ENCODE data around the gene SDC3. TPM values are rescaled to one million over a fixed set of nuclear protein-coding genes. Genes with fewer than 3 reads are reported as not detected.

Gene SDC3
- total RNA-seq, 1 donor from 2014 or later, result 36.4 TPM

- H3K36me3 ChIP-seq (ENCODE audit: control insufficient read depth, insufficient read depth, low read length), result no peaks in the 10 kb centered on the region
- DNase-seq (ENCODE audit: low read depth), result no peak
- no peak overlapping the region for H3K4me3 ChIP-seq (ENCODE audit: low read depth, low read length)
- no peak for TF ChIP-seq CTCF (IDR thresholded peaks at IDR 0.05; ENCODE audit: insufficient read depth, low read length, poor library complexity, severe bottlenecking)
- H3K27me3 ChIP-seq (ENCODE audit: control insufficient read depth, insufficient read depth, low read length), result no peaks in the 10 kb centered on the region
Measured at GRCh38 chr1:30864681-30865080, 43.9 kb downstream of the SDC3 start.

- DNase-seq (ENCODE audit: low read depth), result no peak
- Histone ChIP-seq H3K4me3 (ENCODE audit: low read depth, low read length) (no peak overlapping the region), H3K27me3 (ENCODE audit: control insufficient read depth, insufficient read depth, low read length) (no peaks in the 10 kb centered on the region), H3K36me3 (ENCODE audit: control insufficient read depth, insufficient read depth, low read length) (no peaks in the 10 kb centered on the region)
- no peak for TF ChIP-seq CTCF (IDR thresholded peaks at IDR 0.05; ENCODE audit: insufficient read depth, low read length, poor library complexity, severe bottlenecking)
Measured at GRCh38 chr1:30863858-30864604, 44.5 kb downstream of the SDC3 start.

GRCh38 chr1:30860320-30860652, 48.3 kb downstream of the SDC3 start:
- no peak for DNase-seq (ENCODE audit: low read depth)
- Histone ChIP-seq H3K27me3 (ENCODE audit: control insufficient read depth, insufficient read depth, low read length) (no peaks in the 10 kb centered on the region), H3K36me3 (ENCODE audit: control insufficient read depth, insufficient read depth, low read length) (no peaks in the 10 kb centered on the region), H3K4me3 (ENCODE audit: low read depth, low read length) (no peak overlapping the region)
- no peak for TF ChIP-seq CTCF (IDR thresholded peaks at IDR 0.05; ENCODE audit: insufficient read depth, low read length, poor library complexity, severe bottlenecking)

GRCh38 chr1:30857964-30858363, 50.6 kb downstream of the SDC3 start:
- no peak overlapping the region for H3K4me3 ChIP-seq (ENCODE audit: low read depth, low read length)
- TF ChIP-seq CTCF (IDR thresholded peaks at IDR 0.05; ENCODE audit: insufficient read depth, low read length, poor library complexity, severe bottlenecking), result no peak
- H3K27me3 ChIP-seq (ENCODE audit: control insufficient read depth, insufficient read depth, low read length), result no peaks in the 10 kb centered on the region
- no peaks in the 10 kb centered on the region for H3K36me3 ChIP-seq (ENCODE audit: control insufficient read depth, insufficient read depth, low read length)
- DNase-seq (ENCODE audit: low read depth), result no peak

- DNase-seq (ENCODE audit: low read depth), result no peak
- no peak for TF ChIP-seq CTCF (IDR thresholded peaks at IDR 0.05; ENCODE audit: insufficient read depth, low read length, poor library complexity, severe bottlenecking)
Measured at GRCh38 chr1:30857062-30857461, 51.5 kb downstream of the SDC3 start.

GRCh38 chr1:30856260-30856790, 52.2 kb downstream of the SDC3 start:
- no peak for DNase-seq (ENCODE audit: low read depth)
- no peak overlapping the region for H3K4me3 ChIP-seq (ENCODE audit: low read depth, low read length)
- no peaks in the 10 kb centered on the region for H3K27me3 ChIP-seq (ENCODE audit: control insufficient read depth, insufficient read depth, low read length)
- H3K36me3 ChIP-seq (ENCODE audit: control insufficient read depth, insufficient read depth, low read length), result no peaks in the 10 kb centered on the region
- TF ChIP-seq CTCF (IDR thresholded peaks at IDR 0.05; ENCODE audit: insufficient read depth, low read length, poor library complexity, severe bottlenecking), result no peak

More at GRCh38 chr1:30857062-30857461, 51.5 kb downstream of the SDC3 start:
- H3K4me3 ChIP-seq (ENCODE audit: low read depth, low read length), result no peak overlapping the region
- H3K36me3 ChIP-seq (ENCODE audit: control insufficient read depth, insufficient read depth, low read length), result no peaks in the 10 kb centered on the region
- no peaks in the 10 kb centered on the region for H3K27me3 ChIP-seq (ENCODE audit: control insufficient read depth, insufficient read depth, low read length)

All from kidney epithelial cell (primary cell).